IPS-18c (cell line): Measurements from ENCODE around the gene HOXD10.

Experiments
- H3K4me3 ChIP-seq: 2 replicates; pipeline ENCODE4 v1.7.0; 2013; ENCODE audit warnings: low read depth, mild to moderate bottlenecking, low read length, moderate library complexity; ENCODE audit not compliant: insufficient read depth
- H3K9me3 ChIP-seq: one replicate; pipeline ENCODE4 v1.6.1; 2013; ENCODE audit warnings: mild to moderate bottlenecking, low read length, moderate library complexity; ENCODE audit not compliant: control insufficient read depth, insufficient read depth

Gene HOXD10

DNA sequence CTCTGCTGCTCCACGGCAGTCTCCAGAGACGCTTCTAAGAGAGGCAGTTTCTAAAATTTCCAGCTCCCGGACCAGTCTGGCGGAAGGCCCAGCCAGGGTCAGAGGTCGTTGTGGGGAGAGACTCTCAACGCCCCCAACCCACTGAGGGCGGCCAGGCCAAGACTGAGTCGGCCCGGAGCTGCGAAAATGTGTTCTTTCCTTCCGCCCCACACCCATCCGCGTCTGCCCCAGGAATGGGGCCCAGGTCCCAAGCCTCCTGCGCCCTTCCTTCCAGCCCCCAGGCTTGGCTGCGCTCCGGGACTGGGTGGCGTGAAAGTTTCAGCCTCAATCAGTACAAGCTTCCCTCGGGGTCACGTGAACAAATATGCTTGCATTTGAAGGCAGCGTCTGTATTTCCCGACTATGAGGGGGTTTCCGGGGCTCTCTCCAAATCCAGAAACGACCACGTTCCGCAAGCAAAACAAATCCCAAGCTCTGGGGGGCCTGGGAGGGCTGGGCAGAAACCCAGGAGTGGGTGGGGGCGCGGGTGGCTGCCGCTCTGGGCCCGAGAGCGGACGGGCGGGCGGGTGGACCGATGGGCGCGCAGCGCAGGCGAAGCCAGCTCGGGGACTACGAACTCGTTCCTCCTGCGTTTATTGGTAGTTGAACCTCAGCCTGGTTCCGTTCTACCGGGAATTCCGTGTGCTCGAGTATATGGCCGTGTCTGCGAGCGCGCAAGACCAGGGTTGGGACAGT lies 43.8 kb downstream of the HOXD10 start:
- no peak overlapping the region; the same call in 1 of the 2 replicates for H3K4me3 ChIP-seq
- peaks cover 8% of the 10 kb centered on the region for H3K9me3 ChIP-seq

DNA sequence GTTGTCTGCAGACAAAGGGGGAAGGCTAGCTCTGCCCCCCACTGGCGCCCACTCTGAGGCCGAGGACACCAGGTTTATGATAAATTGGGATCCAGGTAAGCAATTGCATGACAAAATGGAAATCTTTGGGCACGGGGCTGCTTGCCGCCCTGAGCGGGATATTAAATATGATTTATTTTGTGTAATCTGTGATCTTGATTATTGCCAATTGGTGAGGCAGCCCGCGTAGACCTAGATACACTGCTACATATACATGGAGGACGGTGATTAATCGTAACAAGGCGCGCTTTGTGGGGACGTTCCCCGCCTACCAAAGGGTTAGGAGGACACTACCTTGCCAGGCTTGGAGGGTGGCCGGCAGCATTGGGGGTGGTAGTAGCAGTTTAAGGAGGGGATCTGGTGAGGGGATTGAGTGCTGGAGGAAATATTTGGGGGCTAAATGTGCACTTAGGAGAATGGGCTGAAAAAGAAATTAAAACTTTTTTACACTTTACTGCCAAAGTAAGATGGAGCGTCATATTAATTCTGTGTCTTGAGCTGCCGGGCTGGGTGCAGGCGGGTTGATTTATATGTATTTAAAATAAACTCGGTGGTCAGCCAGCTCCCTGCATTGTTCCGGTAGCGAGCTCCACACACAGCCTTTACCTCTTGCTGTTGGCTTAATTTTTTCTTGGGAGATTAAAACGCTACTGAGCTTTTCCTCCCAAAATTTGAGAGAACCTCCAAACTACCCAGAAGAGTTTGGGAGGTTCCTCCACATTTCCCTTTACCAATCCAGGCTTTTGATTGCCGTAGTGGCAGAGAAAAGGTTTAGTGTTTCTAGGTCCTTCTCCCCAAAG lies 44.6 kb downstream of the HOXD10 start:
- H3K9me3 ChIP-seq: peaks cover 8% of the 10 kb centered on the region
- H3K4me3 ChIP-seq: no peak overlapping the region

GRCh38 chr2:176161825-176162626 lies 45.4 kb downstream of the HOXD10 start:
- peaks cover 8% of the 10 kb centered on the region for H3K9me3 ChIP-seq
- no peak overlapping the region for H3K4me3 ChIP-seq

- peaks cover 8% of the 10 kb centered on the region for H3K9me3 ChIP-seq
- H3K4me3 ChIP-seq: no peak overlapping the region
Measured at GRCh38 chr2:176162911-176163671, 46.5 kb downstream of the HOXD10 start.

DNA sequence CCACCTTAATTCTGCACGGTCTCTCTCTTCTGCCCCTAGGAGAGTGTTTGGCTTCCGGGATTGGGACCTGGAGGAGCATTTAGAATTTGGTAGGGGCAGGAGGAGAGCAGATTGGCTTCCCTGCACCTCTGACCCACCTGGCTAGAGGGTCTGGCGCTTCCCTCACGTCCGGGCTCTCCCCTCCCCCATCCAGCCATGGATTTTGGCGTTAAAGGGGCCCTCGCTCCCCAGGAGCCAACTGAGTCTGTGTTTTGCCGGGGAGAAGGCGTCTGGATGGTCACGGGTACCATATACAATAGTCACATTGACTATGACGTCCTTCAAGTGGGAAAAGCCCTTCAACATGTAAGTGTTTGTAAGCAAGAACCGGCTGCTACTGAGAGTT lies 47.1 kb downstream of the HOXD10 start:
- Histone ChIP-seq H3K9me3 (peaks cover 8% of the 10 kb centered on the region), H3K4me3 (no peak overlapping the region)

- H3K9me3 ChIP-seq: peaks cover 8% of the 10 kb centered on the region
- H3K4me3 ChIP-seq: no peak overlapping the region
Measured at GRCh38 chr2:176164201-176164600, 47.6 kb downstream of the HOXD10 start.

GRCh38 chr2:176164611-176165369 lies 48.2 kb downstream of the HOXD10 start:
- Histone ChIP-seq H3K4me3 (no peak overlapping the region), H3K9me3 (peaks cover 8% of the 10 kb centered on the region)

DNA sequence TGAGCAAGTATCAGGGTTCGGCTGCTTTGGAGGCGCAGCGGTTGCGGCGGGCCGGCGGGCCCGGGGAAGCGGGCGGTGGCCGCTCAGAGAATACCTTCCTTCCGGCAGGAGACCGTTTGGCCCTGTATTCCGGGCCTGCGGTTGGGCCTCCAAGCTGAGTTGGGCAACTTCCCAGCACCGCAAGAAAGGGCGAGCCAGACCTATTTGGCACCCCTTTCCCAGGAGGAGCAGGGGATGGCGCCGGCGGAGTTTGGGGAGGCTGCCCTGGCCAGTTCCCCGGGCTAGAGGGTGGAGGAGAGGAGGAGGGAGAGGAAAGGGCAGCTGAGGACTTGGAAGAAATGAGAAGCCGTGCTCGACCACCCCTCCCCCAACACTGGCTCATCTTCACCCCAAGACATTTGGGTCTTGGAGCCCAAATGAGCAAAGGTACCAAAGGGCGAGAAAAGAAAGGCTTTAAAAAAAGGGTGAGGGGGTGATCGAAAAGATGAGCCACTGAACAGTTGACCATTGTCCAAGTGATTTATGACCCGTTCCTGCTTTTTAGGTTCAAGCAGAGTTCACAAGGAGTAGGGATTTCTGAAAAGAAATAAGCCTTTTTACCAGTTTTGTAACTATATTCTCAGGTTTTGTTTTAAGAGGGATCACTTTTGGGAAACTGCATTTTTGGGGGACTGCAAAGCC lies 48.9 kb downstream of the HOXD10 start:
- Histone ChIP-seq H3K9me3 (peaks cover 8% of the 10 kb centered on the region), H3K4me3 (0 out of 2 replicates have a peak overlapping the region, but pooled peaks have one; percentile 15)

- Histone ChIP-seq H3K4me3 (no peak overlapping the region), H3K9me3 (peaks cover 8% of the 10 kb centered on the region)
Measured at GRCh38 chr2:176166272-176166671, 49.7 kb downstream of the HOXD10 start.

DNA sequence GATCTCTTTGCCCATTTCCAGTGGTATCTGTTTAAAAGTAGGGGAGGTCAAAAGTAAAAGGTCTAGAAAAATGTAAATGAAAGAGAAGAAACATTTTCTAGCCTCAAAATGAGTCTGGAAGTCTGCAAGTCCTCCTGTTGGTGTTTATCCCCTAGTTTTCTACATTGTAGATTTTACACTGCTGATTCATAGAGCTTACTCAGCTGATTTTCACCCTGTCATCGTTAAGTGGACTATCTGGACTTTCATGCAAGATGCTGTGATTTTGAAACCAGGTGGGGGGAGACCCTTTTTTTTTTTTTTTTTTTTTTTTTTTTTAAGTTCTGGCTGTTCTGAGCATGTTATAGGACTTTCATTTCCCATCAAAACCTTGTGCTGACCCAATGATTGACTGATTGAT lies 50.8 kb downstream of the HOXD10 start:
- Histone ChIP-seq H3K9me3 (peaks cover 7% of the 10 kb centered on the region), H3K4me3 (no peak overlapping the region)

DNA sequence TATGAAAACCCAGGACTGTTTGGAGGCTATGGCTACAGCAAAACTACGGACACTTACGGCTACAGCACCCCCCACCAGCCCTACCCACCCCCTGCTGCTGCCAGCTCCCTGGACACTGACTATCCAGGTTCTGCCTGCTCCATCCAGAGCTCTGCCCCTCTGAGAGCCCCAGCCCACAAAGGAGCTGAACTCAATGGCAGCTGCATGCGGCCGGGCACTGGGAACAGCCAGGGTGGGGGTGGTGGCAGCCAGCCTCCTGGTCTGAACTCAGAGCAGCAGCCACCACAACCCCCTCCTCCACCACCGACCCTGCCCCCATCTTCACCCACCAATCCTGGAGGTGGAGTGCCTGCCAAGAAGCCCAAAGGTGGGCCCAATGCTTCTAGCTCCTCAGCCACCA lies 52.6 kb downstream of the HOXD10 start:
- H3K9me3 ChIP-seq: peaks cover 2% of the 10 kb centered on the region

More for the DNA sequence above, 52.6 kb downstream of the HOXD10 start:
- no peak overlapping the region for H3K4me3 ChIP-seq
